GM12892 (cell line): Measurements from ENCODE around the gene MYO16.

Experiments used
- POLR2A ChIP-seq: IDR thresholded peaks from 2 replicates; pipeline ENCODE4 v1.6.1; 2011; ENCODE audit warnings: low read depth, low read length, control low read depth
- POLR2AphosphoS5 ChIP-seq: IDR thresholded peaks from 2 replicates; pipeline ENCODE4 v1.6.1; 2011; ENCODE audit warnings: low read depth, low read length, control low read depth

DNA sequence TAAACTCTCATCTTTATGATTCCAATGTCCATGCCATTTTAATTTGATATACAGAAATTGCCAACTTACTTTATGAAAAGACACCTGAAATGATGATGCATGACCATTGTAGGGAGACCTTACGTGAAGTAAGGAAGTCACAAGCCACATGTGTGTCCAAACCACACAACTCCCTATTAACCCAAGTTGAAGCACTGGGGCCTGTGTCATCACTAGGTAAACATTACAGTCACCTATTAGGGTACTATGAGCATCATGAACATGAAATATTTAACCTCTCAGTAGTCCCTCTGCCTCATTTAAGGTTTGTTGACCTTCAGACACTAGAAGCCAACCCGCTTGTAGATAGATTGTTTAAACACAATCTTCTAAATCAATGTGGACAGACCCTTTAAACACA, 580.1 kb downstream of the MYO16 start:
- no peak for TF ChIP-seq POLR2A
- TF ChIP-seq POLR2AphosphoS5 = no peak
